Measurements from ENCODE around the gene RTKN.

DNA sequence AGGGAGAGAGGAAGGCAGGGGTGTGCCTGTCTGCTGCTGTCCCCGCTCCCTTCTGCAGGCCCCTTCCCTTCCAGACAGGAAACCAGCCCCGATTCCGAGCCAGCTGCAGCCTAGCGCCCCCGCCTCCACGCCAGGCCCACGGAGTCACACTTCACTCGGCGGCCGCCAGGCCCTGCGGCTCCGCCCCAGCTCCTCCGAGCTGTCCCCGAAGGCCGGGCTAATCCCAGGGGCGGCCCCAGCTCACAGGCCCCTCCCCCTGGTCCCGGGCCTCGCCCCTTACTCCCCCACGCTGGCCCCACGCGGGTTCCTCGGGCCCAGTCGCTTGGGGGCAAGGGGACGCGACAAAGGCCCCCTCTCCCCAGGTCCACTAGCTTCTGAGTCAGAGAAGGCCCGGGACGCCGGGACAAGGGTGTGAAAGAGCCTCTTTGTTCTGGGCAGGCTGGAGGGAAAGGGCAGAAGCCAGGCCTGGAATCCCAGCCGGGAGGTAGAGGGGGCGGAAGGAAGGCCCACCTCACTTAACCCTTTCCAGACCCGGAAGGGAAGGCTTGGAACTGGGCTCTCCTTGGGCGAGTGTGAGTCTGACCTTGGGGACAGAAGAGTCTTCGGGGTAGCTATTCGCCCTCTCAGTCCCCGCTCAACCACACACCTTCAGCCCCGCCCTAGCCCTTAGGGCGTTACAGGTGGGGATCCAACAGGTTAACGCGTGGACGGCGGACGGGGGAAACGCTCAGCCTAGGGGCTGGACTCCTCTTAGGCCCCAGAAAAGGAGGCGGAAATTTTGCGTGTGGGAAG lies 1.2 kb downstream of the RTKN start:
- TF ChIP-seq EP300 (IDR thresholded peaks at IDR 0.05) (no peak), POLR2AphosphoS5 (IDR thresholded peaks at IDR 0.05) (peak in 1 of 2 donors; percentile 35), POLR2A (IDR thresholded peaks at IDR 0.05) (peak in 2 of 4 donors; percentile 44 to 47)
- TF ChIP-seq, protein P1, sequence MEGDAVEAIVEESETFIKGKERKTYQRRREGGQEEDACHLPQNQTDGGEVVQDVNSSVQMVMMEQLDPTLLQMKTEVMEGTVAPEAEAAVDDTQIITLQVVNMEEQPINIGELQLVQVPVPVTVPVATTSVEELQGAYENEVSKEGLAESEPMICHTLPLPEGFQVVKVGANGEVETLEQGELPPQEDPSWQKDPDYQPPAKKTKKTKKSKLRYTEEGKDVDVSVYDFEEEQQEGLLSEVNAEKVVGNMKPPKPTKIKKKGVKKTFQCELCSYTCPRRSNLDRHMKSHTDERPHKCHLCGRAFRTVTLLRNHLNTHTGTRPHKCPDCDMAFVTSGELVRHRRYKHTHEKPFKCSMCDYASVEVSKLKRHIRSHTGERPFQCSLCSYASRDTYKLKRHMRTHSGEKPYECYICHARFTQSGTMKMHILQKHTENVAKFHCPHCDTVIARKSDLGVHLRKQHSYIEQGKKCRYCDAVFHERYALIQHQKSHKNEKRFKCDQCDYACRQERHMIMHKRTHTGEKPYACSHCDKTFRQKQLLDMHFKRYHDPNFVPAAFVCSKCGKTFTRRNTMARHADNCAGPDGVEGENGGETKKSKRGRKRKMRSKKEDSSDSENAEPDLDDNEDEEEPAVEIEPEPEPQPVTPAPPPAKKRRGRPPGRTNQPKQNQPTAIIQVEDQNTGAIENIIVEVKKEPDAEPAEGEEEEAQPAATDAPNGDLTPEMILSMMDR (IDR thresholded peaks at IDR 0.05), result peak in 5 of 6 experiments; percentile 40 to 74 (median 63)

Measured in upper lobe of left lung (tissue), 4 donors.